Measurements from ENCODE around the gene PRIM1.
"Not testable (repeated sequence)": the region's sequence is repeated elsewhere in the genome, so short reads cannot be mapped to it uniquely, and the experiment has no call there.

DNA sequence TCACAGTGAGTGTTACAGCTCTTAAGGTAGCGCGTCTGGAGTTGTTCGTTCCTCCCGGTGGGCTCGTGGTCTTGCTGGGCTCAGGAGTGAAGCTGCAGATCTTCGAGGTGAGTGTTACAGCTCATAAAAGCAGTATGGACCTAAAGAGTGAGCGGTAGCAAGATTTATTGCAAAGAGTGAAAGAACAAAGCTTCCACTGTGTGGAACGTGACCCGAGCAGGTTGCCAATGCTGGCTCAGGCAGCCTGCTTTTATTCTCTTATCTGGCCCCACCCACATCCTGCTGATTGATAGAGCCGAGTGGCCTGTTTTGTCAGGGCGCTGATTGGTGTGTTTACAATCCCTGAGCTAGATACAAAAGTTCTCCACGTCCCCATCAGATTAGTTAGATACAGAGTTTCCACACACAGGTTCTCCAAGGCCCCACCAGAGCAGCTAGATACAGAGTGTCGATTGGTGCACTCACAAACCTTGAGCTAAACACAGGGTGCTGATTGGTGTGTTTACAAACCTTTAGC is 43.0 kb upstream of the PRIM1 start:
- TF ChIP-seq, protein P1, sequence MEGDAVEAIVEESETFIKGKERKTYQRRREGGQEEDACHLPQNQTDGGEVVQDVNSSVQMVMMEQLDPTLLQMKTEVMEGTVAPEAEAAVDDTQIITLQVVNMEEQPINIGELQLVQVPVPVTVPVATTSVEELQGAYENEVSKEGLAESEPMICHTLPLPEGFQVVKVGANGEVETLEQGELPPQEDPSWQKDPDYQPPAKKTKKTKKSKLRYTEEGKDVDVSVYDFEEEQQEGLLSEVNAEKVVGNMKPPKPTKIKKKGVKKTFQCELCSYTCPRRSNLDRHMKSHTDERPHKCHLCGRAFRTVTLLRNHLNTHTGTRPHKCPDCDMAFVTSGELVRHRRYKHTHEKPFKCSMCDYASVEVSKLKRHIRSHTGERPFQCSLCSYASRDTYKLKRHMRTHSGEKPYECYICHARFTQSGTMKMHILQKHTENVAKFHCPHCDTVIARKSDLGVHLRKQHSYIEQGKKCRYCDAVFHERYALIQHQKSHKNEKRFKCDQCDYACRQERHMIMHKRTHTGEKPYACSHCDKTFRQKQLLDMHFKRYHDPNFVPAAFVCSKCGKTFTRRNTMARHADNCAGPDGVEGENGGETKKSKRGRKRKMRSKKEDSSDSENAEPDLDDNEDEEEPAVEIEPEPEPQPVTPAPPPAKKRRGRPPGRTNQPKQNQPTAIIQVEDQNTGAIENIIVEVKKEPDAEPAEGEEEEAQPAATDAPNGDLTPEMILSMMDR (IDR thresholded peaks at IDR 0.05; ENCODE audit: control extremely low read depth in 1 of 3, insufficient read depth in 1 of 3, low read depth in 1 of 3, low read length in 3 of 3) = not testable (repeated sequence)
- not testable (repeated sequence) for TF ChIP-seq RFX5 (IDR thresholded peaks at IDR 0.05; ENCODE audit: borderline replicate concordance, low read depth, low read length); POLR2A (IDR thresholded peaks at IDR 0.05; ENCODE audit: control extremely low read depth in 1 of 2, low read depth in 2 of 2, low read length in 2 of 2); KDM4A (IDR thresholded peaks at IDR 0.05; ENCODE audit: low read depth, low read length, severe bottlenecking); CBX5 (IDR thresholded peaks at IDR 0.05; ENCODE audit: low read depth, low read length); CEBPB (IDR thresholded peaks at IDR 0.05; ENCODE audit: low read depth, low read length); RBBP5 (IDR thresholded peaks at IDR 0.05; ENCODE audit: borderline replicate concordance, low read depth, low read length); MAFK (IDR thresholded peaks at IDR 0.05; ENCODE audit: low read depth, low read length); RAD21 (IDR thresholded peaks at IDR 0.05 in 1 of 2, conservative IDR thresholded peaks at IDR 0.05 in 1 of 2; ENCODE audit: low read depth in 2 of 2, low read length in 2 of 2)
- TF ChIP-seq, protein P2, sequence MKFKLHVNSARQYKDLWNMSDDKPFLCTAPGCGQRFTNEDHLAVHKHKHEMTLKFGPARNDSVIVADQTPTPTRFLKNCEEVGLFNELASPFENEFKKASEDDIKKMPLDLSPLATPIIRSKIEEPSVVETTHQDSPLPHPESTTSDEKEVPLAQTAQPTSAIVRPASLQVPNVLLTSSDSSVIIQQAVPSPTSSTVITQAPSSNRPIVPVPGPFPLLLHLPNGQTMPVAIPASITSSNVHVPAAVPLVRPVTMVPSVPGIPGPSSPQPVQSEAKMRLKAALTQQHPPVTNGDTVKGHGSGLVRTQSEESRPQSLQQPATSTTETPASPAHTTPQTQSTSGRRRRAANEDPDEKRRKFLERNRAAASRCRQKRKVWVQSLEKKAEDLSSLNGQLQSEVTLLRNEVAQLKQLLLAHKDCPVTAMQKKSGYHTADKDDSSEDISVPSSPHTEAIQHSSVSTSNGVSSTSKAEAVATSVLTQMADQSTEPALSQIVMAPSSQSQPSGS (IDR thresholded peaks at IDR 0.05; ENCODE audit: low read length) = not testable (repeated sequence)
